Measurements from ENCODE around the gene TEX28.

DNA sequence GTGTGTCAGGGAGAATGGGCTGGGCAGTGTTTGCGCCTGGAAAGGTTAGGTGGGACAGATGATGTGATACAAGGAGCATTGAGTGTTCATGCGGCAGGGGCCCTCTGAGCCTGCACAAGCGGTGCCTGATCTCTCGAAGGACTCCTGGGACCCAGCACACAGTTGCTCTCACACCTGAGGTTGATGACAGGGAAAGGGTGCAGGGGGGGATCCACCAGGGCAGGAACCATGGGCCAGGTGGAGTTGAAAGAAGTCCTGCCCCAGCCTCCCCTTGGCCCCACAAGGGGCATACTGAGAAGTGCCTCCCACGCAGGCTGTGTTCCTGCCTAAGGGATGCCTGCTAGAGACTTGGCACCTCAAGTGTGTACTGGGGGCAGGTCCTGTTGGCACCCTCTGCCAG lies 33.7 kb upstream of the TEX28 start:
- no peak for TF ChIP-seq POLR2A (IDR thresholded peaks at IDR 0.05)
- TF ChIP-seq, protein P1, sequence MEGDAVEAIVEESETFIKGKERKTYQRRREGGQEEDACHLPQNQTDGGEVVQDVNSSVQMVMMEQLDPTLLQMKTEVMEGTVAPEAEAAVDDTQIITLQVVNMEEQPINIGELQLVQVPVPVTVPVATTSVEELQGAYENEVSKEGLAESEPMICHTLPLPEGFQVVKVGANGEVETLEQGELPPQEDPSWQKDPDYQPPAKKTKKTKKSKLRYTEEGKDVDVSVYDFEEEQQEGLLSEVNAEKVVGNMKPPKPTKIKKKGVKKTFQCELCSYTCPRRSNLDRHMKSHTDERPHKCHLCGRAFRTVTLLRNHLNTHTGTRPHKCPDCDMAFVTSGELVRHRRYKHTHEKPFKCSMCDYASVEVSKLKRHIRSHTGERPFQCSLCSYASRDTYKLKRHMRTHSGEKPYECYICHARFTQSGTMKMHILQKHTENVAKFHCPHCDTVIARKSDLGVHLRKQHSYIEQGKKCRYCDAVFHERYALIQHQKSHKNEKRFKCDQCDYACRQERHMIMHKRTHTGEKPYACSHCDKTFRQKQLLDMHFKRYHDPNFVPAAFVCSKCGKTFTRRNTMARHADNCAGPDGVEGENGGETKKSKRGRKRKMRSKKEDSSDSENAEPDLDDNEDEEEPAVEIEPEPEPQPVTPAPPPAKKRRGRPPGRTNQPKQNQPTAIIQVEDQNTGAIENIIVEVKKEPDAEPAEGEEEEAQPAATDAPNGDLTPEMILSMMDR (IDR thresholded peaks at IDR 0.05): no peak
